Measurements from ENCODE around the gene MYO3B. TPM values are rescaled to one million over a fixed set of nuclear protein-coding genes. Genes with fewer than 3 reads are reported as not detected.

The MYO3B gene
- total RNA-seq, 4 donors from 2014 or later: 0.06 TPM; not detected in 3

GRCh38 chr2:170157025-170157684 lies 20.8 kb upstream of the MYO3B start:
- Histone ChIP-seq H3K27me3 (peaks cover 0 to 6% (median 0%) of the 10 kb centered on the region in 4 donors), H3K4me3 (no peak overlapping the region), H3K27ac (replicated peaks in 1 of 4) (no peak overlapping the region), H3K4me1 (peaks cover 4 to 12% (median 7%) of the 10 kb centered on the region in 4 donors), H3K9me3 (peaks cover 0 to 8% (median 0%) of the 10 kb centered on the region in 4 donors), H3K36me3 (no peaks in the 10 kb centered on the region)
- TF ChIP-seq POLR2AphosphoS5 (IDR thresholded peaks at IDR 0.05) (no peak), CTCF (IDR thresholded peaks at IDR 0.05) (no peak), EP300 (IDR thresholded peaks at IDR 0.05) (no peak), POLR2A (IDR thresholded peaks at IDR 0.05; ENCODE audit: low read depth) (no peak)
- 87% methylated on average over 3 of the region's 3 CpGs for WGBS
- no peak for DNase-seq (ENCODE audit: extremely low spot score)
- intact Hi-C loops (cut with DNase I): no loop called here

GRCh38 chr2:170159060-170159459 lies 18.9 kb upstream of the MYO3B start:
- Histone ChIP-seq H3K4me1 (peaks cover 4 to 12% (median 7%) of the 10 kb centered on the region in 4 donors), H3K27me3 (peaks cover 0 to 5% (median 0%) of the 10 kb centered on the region in 4 donors), H3K36me3 (no peaks in the 10 kb centered on the region), H3K4me3 (no peak overlapping the region), H3K27ac (replicated peaks in 1 of 4) (no peak overlapping the region), H3K9me3 (no peaks in the 10 kb centered on the region)
- TF ChIP-seq POLR2AphosphoS5 (IDR thresholded peaks at IDR 0.05) (no peak), EP300 (IDR thresholded peaks at IDR 0.05) (no peak), POLR2A (IDR thresholded peaks at IDR 0.05; ENCODE audit: low read depth) (no peak), CTCF (IDR thresholded peaks at IDR 0.05) (no peak)
- no peak for DNase-seq (ENCODE audit: extremely low spot score)
- intact Hi-C loops (cut with DNase I): no loop called here

GRCh38 chr2:170161516-170162270 lies 16.3 kb upstream of the MYO3B start:
- no peaks in the 10 kb centered on the region for H3K4me1 ChIP-seq
- no peak overlapping the region for H3K27ac ChIP-seq (replicated peaks in 1 of 4)

GRCh38 chr2:170162271-170162632 lies 15.7 kb upstream of the MYO3B start:
- Histone ChIP-seq H3K27me3 (peaks cover 0 to 5% (median 0%) of the 10 kb centered on the region in 4 donors), H3K4me1 (no peaks in the 10 kb centered on the region), H3K36me3 (no peaks in the 10 kb centered on the region), H3K27ac (replicated peaks in 1 of 4) (no peak overlapping the region), H3K9me3 (no peaks in the 10 kb centered on the region), H3K4me3 (no peak overlapping the region)
- intact Hi-C loops (cut with DNase I): no loop called here
- DNase-seq (ENCODE audit: extremely low spot score): no peak
- TF ChIP-seq EP300 (IDR thresholded peaks at IDR 0.05) (no peak), POLR2AphosphoS5 (IDR thresholded peaks at IDR 0.05) (no peak), CTCF (IDR thresholded peaks at IDR 0.05) (no peak), POLR2A (IDR thresholded peaks at IDR 0.05; ENCODE audit: low read depth) (no peak)
- WGBS: 89% methylated on average over 4 of the region's 4 CpGs

More at GRCh38 chr2:170161516-170162270, 16.3 kb upstream of the MYO3B start:
- Histone ChIP-seq H3K4me3 (no peak overlapping the region), H3K36me3 (no peaks in the 10 kb centered on the region), H3K27me3 (peaks cover 0 to 5% (median 0%) of the 10 kb centered on the region in 4 donors), H3K9me3 (no peaks in the 10 kb centered on the region)
- intact Hi-C loops (cut with DNase I): no loop called here
- no peak for TF ChIP-seq POLR2AphosphoS5 (IDR thresholded peaks at IDR 0.05)
- 84% methylated on average over 4 of the region's 4 CpGs for WGBS
- DNase-seq (ENCODE audit: extremely low spot score): no peak

GRCh38 chr2:170163411-170164065 lies 14.4 kb upstream of the MYO3B start:
- DNase-seq (ENCODE audit: extremely low spot score): no peak
- H3K9me3 ChIP-seq: no peaks in the 10 kb centered on the region
- H3K4me1 ChIP-seq: no peaks in the 10 kb centered on the region
- TF ChIP-seq POLR2A (IDR thresholded peaks at IDR 0.05; ENCODE audit: low read depth) (no peak), POLR2AphosphoS5 (IDR thresholded peaks at IDR 0.05) (no peak), CTCF (IDR thresholded peaks at IDR 0.05) (no peak), EP300 (IDR thresholded peaks at IDR 0.05) (no peak)
- H3K4me3 ChIP-seq: no peak overlapping the region
- WGBS: 84% methylated on average over 6 of the region's 6 CpGs
- no peak overlapping the region for H3K27ac ChIP-seq (replicated peaks in 1 of 4)
- intact Hi-C loops (cut with DNase I): no loop called here
- peaks cover 0 to 5% (median 0%) of the 10 kb centered on the region in 4 donors for H3K27me3 ChIP-seq
- H3K36me3 ChIP-seq: no peaks in the 10 kb centered on the region

Measured in esophagus muscularis mucosa (tissue), 4 donors.